ENCODE measurements around the gene THSD7B.
"Not testable (repeated sequence)": the region's sequence is repeated elsewhere in the genome, so short reads cannot be mapped to it uniquely, and the experiment has no call there.

THSD7B gene

GRCh38 chr2:137566387-137566786, 801.0 kb downstream of the THSD7B start:
- DNase-seq (ENCODE audit: low read depth) = no peak

GRCh38 chr2:137570484-137570883, 805.1 kb downstream of the THSD7B start:
- DNase-seq (ENCODE audit: low read depth) = no peak

- not testable (repeated sequence) for DNase-seq (ENCODE audit: low read depth)
Measured at GRCh38 chr2:137587834-137588233, 822.5 kb downstream of the THSD7B start.

GRCh38 chr2:137588578-137588977, 823.2 kb downstream of the THSD7B start:
- DNase-seq (ENCODE audit: low read depth) = not testable (repeated sequence)

GRCh38 chr2:137590102-137590501, 824.8 kb downstream of the THSD7B start:
- no peak for DNase-seq (ENCODE audit: low read depth)

GRCh38 chr2:137607722-137608318, 842.5 kb downstream of the THSD7B start:
- DNase-seq (ENCODE audit: low read depth) = no peak

- no peak for DNase-seq (ENCODE audit: low read depth)
Measured at GRCh38 chr2:137638932-137639331, 873.6 kb downstream of the THSD7B start.

- DNase-seq (ENCODE audit: low read depth) = no peak
Measured at GRCh38 chr2:137644731-137645130, 879.4 kb downstream of the THSD7B start.

GRCh38 chr2:137654046-137654445, 888.7 kb downstream of the THSD7B start:
- DNase-seq (ENCODE audit: low read depth) = no peak

- no peak for DNase-seq (ENCODE audit: low read depth)
Measured at GRCh38 chr2:137655814-137656213, 890.5 kb downstream of the THSD7B start.

- no peak for DNase-seq (ENCODE audit: low read depth)
Measured at GRCh38 chr2:137658433-137658832, 893.1 kb downstream of the THSD7B start.

GRCh38 chr2:137659616-137660015, 894.3 kb downstream of the THSD7B start:
- no peak for DNase-seq (ENCODE audit: low read depth)

- DNase-seq (ENCODE audit: low read depth) = no peak
Measured at GRCh38 chr2:137670111-137670510, 904.8 kb downstream of the THSD7B start.

- no peak for DNase-seq (ENCODE audit: low read depth)
Measured at GRCh38 chr2:137672989-137673552, 907.7 kb downstream of the THSD7B start.

- no peak for DNase-seq (ENCODE audit: low read depth)
Measured at GRCh38 chr2:137674991-137675390, 909.6 kb downstream of the THSD7B start.

GRCh38 chr2:137675584-137676327, 910.4 kb downstream of the THSD7B start:
- no peak for DNase-seq (ENCODE audit: low read depth)

- no peak for DNase-seq (ENCODE audit: low read depth)
Measured at GRCh38 chr2:137676346-137676745, 911.0 kb downstream of the THSD7B start.

GRCh38 chr2:137677466-137677865, 912.1 kb downstream of the THSD7B start:
- no peak for DNase-seq (ENCODE audit: low read depth)

- no peak for DNase-seq (ENCODE audit: low read depth)
Measured at GRCh38 chr2:137689549-137689948, 924.2 kb downstream of the THSD7B start.

- DNase-seq (ENCODE audit: low read depth) = no peak
Measured at GRCh38 chr2:137693534-137693933, 928.2 kb downstream of the THSD7B start.

GRCh38 chr2:137696916-137697315, 931.6 kb downstream of the THSD7B start:
- DNase-seq (ENCODE audit: low read depth) = no peak

- not testable (repeated sequence) for DNase-seq (ENCODE audit: low read depth)
Measured at GRCh38 chr2:137700250-137700649, 934.9 kb downstream of the THSD7B start.

- DNase-seq (ENCODE audit: low read depth) = no peak
Measured at GRCh38 chr2:137700681-137701080, 935.3 kb downstream of the THSD7B start.
